ENCODE data around the gene POLR3A. TPM values are rescaled to one million over a fixed set of nuclear protein-coding genes. Genes with fewer than 3 reads are reported as not detected.
A peak's percentile ranks its signal among the peaks of the same experiment; 100 is the strongest.

The POLR3A gene
- total RNA-seq, 1 experiment from 2014 or later: 38.0 TPM

DNA sequence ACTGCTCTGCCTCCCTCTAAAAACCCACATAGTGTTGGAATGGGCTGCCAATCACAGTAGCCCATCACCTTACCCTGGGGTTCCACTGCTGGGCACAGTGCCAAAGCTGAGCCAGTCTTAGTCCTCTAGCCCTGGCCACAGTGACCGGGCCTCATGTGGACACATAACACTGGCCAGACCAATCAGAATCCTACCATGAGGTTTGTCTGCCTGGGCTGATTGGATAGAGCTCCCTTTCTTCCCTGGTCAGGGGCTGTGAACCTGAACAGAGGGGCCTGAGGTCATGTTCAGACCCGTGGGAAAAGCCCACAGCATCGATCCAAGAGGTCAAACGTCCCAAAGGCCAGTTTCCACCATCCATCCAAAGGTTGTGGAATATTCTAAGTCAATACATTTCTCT lies 108.8 kb downstream of the POLR3A start:
- Mint-ChIP-seq H3K27ac (peak overlapping the region in 1 of 3 experiments; percentile 68; a peak in 1 of 7 replicates), H3K4me1 (peaks cover 42 to 49% of the 10 kb centered on the region in 2 experiments), H3K27me3 (ENCODE audit: low read depth) (no peaks in the 10 kb centered on the region), H3K36me3 (ENCODE audit: insufficient read depth in 1 of 3, low read depth in 3 of 3) (peaks cover 4 to 14% (median 10%) of the 10 kb centered on the region in 3 experiments; a peak in 3 of 7 replicates), H3K9me3 (no peaks in the 10 kb centered on the region), H3K4me3 (no peak overlapping the region)
- Histone ChIP-seq H3K56ac (ENCODE audit: insufficient read length, low read depth, low read length) (no peak overlapping the region), H2AK5ac (ENCODE audit: insufficient read length, low read length) (no peak overlapping the region), H3K14ac (ENCODE audit: insufficient read depth, low read length) (no peak overlapping the region), H2BK5ac (ENCODE audit: insufficient read length, low read length) (no peak overlapping the region), H4K8ac (replicated peaks; ENCODE audit: insufficient read length, low read depth, low read length) (no peak overlapping the region), H2BK12ac (ENCODE audit: insufficient read length, low read depth, low read length) (no peak overlapping the region), H3K4me2 (ENCODE audit: insufficient read depth, insufficient read length, low read length) (no peak overlapping the region), H3K79me1 (ENCODE audit: insufficient read depth, low read depth, low read length, poor library complexity, severe bottlenecking) (no peaks in the 10 kb centered on the region), H3T11ph (ENCODE audit: low read length) (no peak overlapping the region), H3K27ac (ENCODE audit: insufficient read length, low read depth, low read length) (no peak overlapping the region), H3K23ac (ENCODE audit: insufficient read length, low read depth, low read length) (no peak overlapping the region), H3K9ac (ENCODE audit: extremely low read depth, insufficient read length, low read length) (no peak overlapping the region), H2BK120ac (ENCODE audit: low read depth, low read length, poor library complexity, severe bottlenecking) (no peak overlapping the region), H4K20me1 (ENCODE audit: control insufficient read depth, insufficient read depth, insufficient read length) (no peaks in the 10 kb centered on the region), H3K18ac (ENCODE audit: insufficient read length, low read depth, low read length) (no peak overlapping the region), H3K23me2 (ENCODE audit: insufficient read length, low read depth, low read length, poor library complexity, severe bottlenecking) (peaks cover 2% of the 10 kb centered on the region), H3K79me2 (ENCODE audit: insufficient read depth, low read length) (peaks cover 48% of the 10 kb centered on the region), H4K5ac (ENCODE audit: insufficient read length, low read depth, low read length) (no peak overlapping the region), H2BK20ac (ENCODE audit: low read depth, low read length, poor library complexity, severe bottlenecking) (no peak overlapping the region), H4K91ac (ENCODE audit: insufficient read length, low read depth, low read length) (no peak overlapping the region), H2BK15ac (ENCODE audit: low read depth, low read length) (no peak overlapping the region), H2AFZ (ENCODE audit: low read length) (no peak overlapping the region), H3K4ac (ENCODE audit: low read depth, low read length) (no peak overlapping the region), H3K27me3 (ENCODE audit: insufficient read depth, low read length) (no peaks in the 10 kb centered on the region), H3K4me1 (ENCODE audit: insufficient read depth, low read length) (peaks cover 2% of the 10 kb centered on the region; the same call in 1 of the 2 replicates), H3K9me3 (ENCODE audit: control insufficient read depth, low read depth, low read length) (no peaks in the 10 kb centered on the region)
- TF ChIP-seq, protein P1, sequence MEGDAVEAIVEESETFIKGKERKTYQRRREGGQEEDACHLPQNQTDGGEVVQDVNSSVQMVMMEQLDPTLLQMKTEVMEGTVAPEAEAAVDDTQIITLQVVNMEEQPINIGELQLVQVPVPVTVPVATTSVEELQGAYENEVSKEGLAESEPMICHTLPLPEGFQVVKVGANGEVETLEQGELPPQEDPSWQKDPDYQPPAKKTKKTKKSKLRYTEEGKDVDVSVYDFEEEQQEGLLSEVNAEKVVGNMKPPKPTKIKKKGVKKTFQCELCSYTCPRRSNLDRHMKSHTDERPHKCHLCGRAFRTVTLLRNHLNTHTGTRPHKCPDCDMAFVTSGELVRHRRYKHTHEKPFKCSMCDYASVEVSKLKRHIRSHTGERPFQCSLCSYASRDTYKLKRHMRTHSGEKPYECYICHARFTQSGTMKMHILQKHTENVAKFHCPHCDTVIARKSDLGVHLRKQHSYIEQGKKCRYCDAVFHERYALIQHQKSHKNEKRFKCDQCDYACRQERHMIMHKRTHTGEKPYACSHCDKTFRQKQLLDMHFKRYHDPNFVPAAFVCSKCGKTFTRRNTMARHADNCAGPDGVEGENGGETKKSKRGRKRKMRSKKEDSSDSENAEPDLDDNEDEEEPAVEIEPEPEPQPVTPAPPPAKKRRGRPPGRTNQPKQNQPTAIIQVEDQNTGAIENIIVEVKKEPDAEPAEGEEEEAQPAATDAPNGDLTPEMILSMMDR (conservative IDR thresholded peaks at IDR 0.05): no peak
- WGBS (ENCODE audit: extremely low coverage, insufficient read length, low lambda C conversion rate): no CpG with 5 or more reads among the region's 4 CpGs
- no peak for DNase-seq
